A673 (cell line): ENCODE measurements around the gene CLEC10A. TPM values are rescaled to one million over a fixed set of nuclear protein-coding genes. Genes with fewer than 3 reads are reported as not detected.

ENCODE experiments used
- BruUV-seq: library from RNA; stranded (reverse); fragments of 400-500 nt; replicated peaks from 2 replicates; lab custom pipeline; 2021; lab: Mats Ljungman, UMichigan
- CTCF ChIA-PET: fragments of 300-600 bp; sonication (Branson Sonifier 250); formaldehyde crosslinking; loops from one replicate; lab custom pipeline; 2022; ENCODE audit warnings: antibody characterized with exemption; lab: Charles Lee
- POLR2A ChIA-PET: fragments of 300-600 bp; sonication (Branson Sonifier 250); formaldehyde crosslinking; loops from one replicate; lab custom pipeline; 2022; ENCODE audit warnings: antibody characterized with exemption; ENCODE audit not compliant: low non-redundant PET; lab: Charles Lee
- DNase-seq: peaks from one replicate; pipeline ENCODE4 v3.0.0-alpha.2; 2015; ENCODE audit warnings: low spot score
- H3K27ac ChIP-seq: fragments of 200-600 bp; sonication (generic); 2 replicates; pipeline ENCODE4 v1.5.1; 2016; ENCODE audit warnings: mixed run types, low read depth, mild to moderate bottlenecking, mixed read lengths, antibody characterized with exemption, low read length; ENCODE audit not compliant: poor library complexity, severe bottlenecking
- H3K27me3 ChIP-seq: fragments of 200-600 bp; sonication (generic); replicated peaks from 2 replicates; pipeline ENCODE4 v1.6.1; 2017; ENCODE audit warnings: mixed run types, low read depth, mild to moderate bottlenecking, mixed read lengths, antibody characterized with exemption, low read length; ENCODE audit not compliant: insufficient read depth, poor library complexity
- H3K36me3 ChIP-seq: fragments of 200-600 bp; sonication (generic); 2 replicates; pipeline ENCODE4 v1.6.1; 2016; ENCODE audit warnings: mixed run types, mild to moderate bottlenecking, mixed read lengths, antibody characterized with exemption, low read length; ENCODE audit not compliant: insufficient read depth, poor library complexity, severe bottlenecking
- H3K4me1 ChIP-seq: fragments of 200-600 bp; sonication (generic); 2 replicates; pipeline ENCODE4 v1.6.1; 2017; ENCODE audit warnings: mixed run types, mild to moderate bottlenecking, mixed read lengths, antibody characterized with exemption, low read length; ENCODE audit not compliant: insufficient read depth, poor library complexity, severe bottlenecking
- H3K4me3 ChIP-seq: fragments of 200-600 bp; sonication (generic); 2 replicates; pipeline ENCODE4 v1.5.1; 2016; ENCODE audit warnings: low read depth, mixed run types, mild to moderate bottlenecking, mixed read lengths, low read length; ENCODE audit not compliant: poor library complexity, severe bottlenecking
- H3K9me3 ChIP-seq: fragments of 200-600 bp; sonication (generic); 2 replicates; pipeline ENCODE4 v1.6.1; 2016; ENCODE audit warnings: mixed run types, low read depth, mild to moderate bottlenecking, mixed read lengths, antibody characterized with exemption, low read length; ENCODE audit not compliant: poor library complexity, severe bottlenecking
- CTCF ChIP-seq: fragments of 300-800, 200-600 bp; sonication (generic); conservative IDR thresholded peaks from 2 replicates; pipeline ENCODE4 v1.5.1; 2017; ENCODE audit warnings: low read depth, mild to moderate bottlenecking, antibody characterized with exemption, low read length, moderate library complexity, mixed read lengths
- EZH2 ChIP-seq: fragments of 200-600 bp; sonication (generic); IDR thresholded peaks from 2 replicates; pipeline ENCODE4 v1.6.1; 2017; ENCODE audit warnings: borderline replicate concordance, low read depth, mild to moderate bottlenecking, mixed read lengths, antibody characterized with exemption, low read length; ENCODE audit not compliant: poor library complexity, severe bottlenecking
- intact Hi-C: fragments of 100-400 bp; cut with micrococcal nuclease; formaldehyde crosslinking; loops from one replicate; pipeline ENCODE4 v1.10.0; 2022; ENCODE audit not compliant: unreplicated experiment
- total RNA-seq: library from RNA; stranded (reverse); gene quantifications from 2 replicates; pipeline ENCODE4 v1.2.3, GENCODE V29; 2021

The CLEC10A gene
- total RNA-seq, 1 experiment from 2014 or later, result not detected

DNA sequence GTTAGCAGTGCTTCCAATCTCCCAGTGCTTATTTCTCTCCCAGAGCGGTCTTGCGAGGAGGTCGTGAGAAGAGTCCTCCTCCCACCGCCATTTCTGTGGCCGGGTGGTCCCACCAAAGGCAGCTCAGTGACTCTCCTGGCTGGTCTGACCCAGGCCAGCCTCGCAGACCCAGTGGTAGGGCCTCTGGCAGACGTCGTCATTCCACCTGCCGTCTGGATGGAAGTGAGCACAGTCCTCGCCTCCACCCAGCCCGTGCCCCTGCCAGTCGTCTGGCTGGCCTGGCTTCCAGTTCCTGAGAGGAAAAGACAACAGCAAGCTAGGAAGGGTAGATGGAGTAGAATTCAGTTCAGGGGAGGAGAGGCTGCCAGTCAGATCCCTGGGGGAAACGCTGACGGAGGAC lies 5.1 kb downstream of the CLEC10A start:
- DNase-seq, result no peak
- no peaks in the 10 kb centered on the region for H3K36me3 ChIP-seq
- H3K4me1 ChIP-seq, result no peaks in the 10 kb centered on the region
- no peaks in the 10 kb centered on the region for H3K27me3 ChIP-seq
- H3K4me3 ChIP-seq, result no peak overlapping the region
- intact Hi-C loops, result no loop called here
- ChIA-PET POLR2A (interaction anchor here (0.6 kb wide), 2 partner anchors 27 to 1315 kb away, joined by 3 to 4 read pairs; no protein-coding TSS in a partner anchor), CTCF (interaction anchor here (0.6 kb wide), 1 partner anchor 76 kb away, joined by 3 read pairs; no protein-coding TSS in a partner anchor)
- H3K9me3 ChIP-seq, result no peaks in the 10 kb centered on the region
- no peak overlapping the region for H3K27ac ChIP-seq
- no TSS peak for BruUV-seq
- TF ChIP-seq CTCF, result no peak
- TF ChIP-seq EZH2, result no peak

- Histone ChIP-seq H3K4me1 (no peaks in the 10 kb centered on the region), H3K4me3 (no peak overlapping the region), H3K36me3 (no peaks in the 10 kb centered on the region), H3K9me3 (peaks cover 6% of the 10 kb centered on the region), H3K27me3 (no peaks in the 10 kb centered on the region), H3K27ac (no peak overlapping the region)
- ChIA-PET POLR2A (no interaction called here), CTCF (no interaction called here)
- DNase-seq, result no peak
- intact Hi-C loops, result no loop called here
- TF ChIP-seq CTCF, result no peak
- TF ChIP-seq EZH2, result no peak
- BruUV-seq, result no TSS peak
Measured at GRCh38 chr17:7072406-7072805, 7.6 kb downstream of the CLEC10A start.

DNA sequence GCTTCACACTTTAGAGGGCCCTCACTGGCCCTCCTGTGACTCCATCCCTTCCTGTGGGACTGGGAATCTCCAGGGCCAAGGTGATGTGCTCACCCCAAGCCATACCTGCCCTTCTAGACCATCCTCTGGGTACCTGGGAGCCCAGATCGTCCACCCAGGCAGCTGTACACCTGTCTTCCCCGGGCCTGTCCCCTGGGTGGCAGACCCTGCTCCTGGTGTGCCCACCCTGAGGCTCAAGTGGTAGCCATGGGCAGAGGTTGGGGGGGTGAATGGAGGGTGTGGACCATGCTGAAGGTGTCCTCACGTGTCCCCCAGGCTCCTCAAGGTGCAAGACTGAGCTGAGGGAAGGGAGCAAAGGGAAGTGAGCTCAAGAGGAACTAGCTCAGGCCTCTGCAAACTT lies 9.3 kb downstream of the CLEC10A start:
- no peak overlapping the region for H3K4me3 ChIP-seq
- H3K36me3 ChIP-seq, result no peaks in the 10 kb centered on the region
- H3K27me3 ChIP-seq, result no peaks in the 10 kb centered on the region
- no peaks in the 10 kb centered on the region for H3K4me1 ChIP-seq
- peaks cover 6% of the 10 kb centered on the region for H3K9me3 ChIP-seq
- ChIA-PET CTCF (no interaction called here), POLR2A (no interaction called here)
- DNase-seq, result no peak
- no peak overlapping the region for H3K27ac ChIP-seq
- intact Hi-C loops, result no loop called here
- no peak for TF ChIP-seq CTCF
- no peak for TF ChIP-seq EZH2
- no TSS peak for BruUV-seq
